KBM-7 (cell line): ENCODE data around the gene ARRDC5.
A peak's percentile ranks its signal among the peaks of the same experiment; 100 is the strongest.
"Not testable (repeated sequence)": the region's sequence is repeated elsewhere in the genome, so short reads cannot be mapped to it uniquely, and the experiment has no call there.

Experiments
- DNase-seq: peaks from one replicate; pipeline ENCODE4 v3.0.0-alpha.2; 2015
- in situ Hi-C: fragments of 300-500 bp; cut with MboI; formaldehyde crosslinking; loops from 2 replicates; pipeline ENCODE4 v1.14.3; 2020; ENCODE audit warnings: low sequenced_read_pairs, low pct_unique_long_range_greater_than_20kb, mixed read lengths

The ARRDC5 gene

GRCh38 chr19:4877753-4878490, 24.8 kb downstream of the ARRDC5 start:
- no peak for DNase-seq
- in situ Hi-C loops, result no loop called here

- in situ Hi-C loops, result no loop called here
- no peak for DNase-seq
Measured at GRCh38 chr19:4873930-4874329, 28.8 kb downstream of the ARRDC5 start.

- in situ Hi-C loops, result no loop called here
- no peak for DNase-seq
Measured at GRCh38 chr19:4871711-4872110, 31.0 kb downstream of the ARRDC5 start.

- in situ Hi-C loops, result no loop called here
- peak; percentile 92 for DNase-seq
Measured at GRCh38 chr19:4870025-4870700, 32.5 kb downstream of the ARRDC5 start.

- in situ Hi-C loops, result no loop called here
Measured at GRCh38 chr19:4868286-4868834, 34.3 kb downstream of the ARRDC5 start.

GRCh38 chr19:4867534-4868285, 35.0 kb downstream of the ARRDC5 start, which contains the start of gene PLIN3:
Gene PLIN3, minus strand, starts transcription at chr19:4867667. Its CDS starts 6,273 bp downstream, at chr19:4861394.
- peak; percentile 90 for DNase-seq

More at GRCh38 chr19:4868286-4868834, 34.3 kb downstream of the ARRDC5 start:
- DNase-seq, result no peak

GRCh38 chr19:4866595-4867424, 35.9 kb downstream of the ARRDC5 start:
- peak; percentile 65 for DNase-seq
- in situ Hi-C loops, result no loop called here

More at GRCh38 chr19:4867534-4868285, 35.0 kb downstream of the ARRDC5 start, which contains the start of gene PLIN3:
- in situ Hi-C loops, result no loop called here

GRCh38 chr19:4861147-4861546, 41.5 kb downstream of the ARRDC5 start:
- no peak for DNase-seq
- in situ Hi-C loops, result no loop called here

- in situ Hi-C loops, result no loop called here
- no peak for DNase-seq
Measured at GRCh38 chr19:4859697-4860096, 43.0 kb downstream of the ARRDC5 start.

- DNase-seq, in situ Hi-C loops: not testable (repeated sequence)
Measured at GRCh38 chr19:4856468-4856867, 46.2 kb downstream of the ARRDC5 start.

- in situ Hi-C loops, result not testable (repeated sequence)
Measured at GRCh38 chr19:4853506-4853905, 49.2 kb downstream of the ARRDC5 start.

GRCh38 chr19:4852484-4852883, 50.2 kb downstream of the ARRDC5 start:
- in situ Hi-C loops, result no loop called here
- DNase-seq, result no peak

More at GRCh38 chr19:4853506-4853905, 49.2 kb downstream of the ARRDC5 start:
- not testable (repeated sequence) for DNase-seq

GRCh38 chr19:4851551-4852290, 51.0 kb downstream of the ARRDC5 start:
- in situ Hi-C loops, result no loop called here
- DNase-seq, result peak; percentile 68

GRCh38 chr19:4849019-4849418, 53.7 kb downstream of the ARRDC5 start:
- DNase-seq, result no peak
- in situ Hi-C loops, result no loop called here

- in situ Hi-C loops, result no loop called here
Measured at GRCh38 chr19:4847190-4847973, 55.3 kb downstream of the ARRDC5 start.

GRCh38 chr19:4845975-4846374, 56.7 kb downstream of the ARRDC5 start:
- DNase-seq, in situ Hi-C loops: not testable (repeated sequence)

More at GRCh38 chr19:4847190-4847973, 55.3 kb downstream of the ARRDC5 start:
- no peak for DNase-seq
